Glutamatergic neuron (in vitro differentiated cells): ENCODE results near the gene LRRC45. TPM values are rescaled to one million over a fixed set of nuclear protein-coding genes. Genes with fewer than 3 reads are reported as not detected.

Experiments
- DNase-seq: peaks from one replicate; pipeline ENCODE4 v3.0.0; 2022
- H3K27ac Mint-ChIP-seq: one replicate; pipeline ENCODE4 v1.8.0; 2020; ENCODE audit warnings: mild to moderate bottlenecking, mixed read lengths, inconsistent platforms; ENCODE audit not compliant: unreplicated experiment
- H3K27me3 Mint-ChIP-seq: one replicate; pipeline ENCODE4 v1.8.0; 2020; ENCODE audit warnings: mild to moderate bottlenecking, moderate library complexity, mixed read lengths, inconsistent platforms; ENCODE audit not compliant: unreplicated experiment
- H3K36me3 Mint-ChIP-seq: one replicate; pipeline ENCODE4 v1.8.0; 2020; ENCODE audit warnings: mild to moderate bottlenecking, mixed read lengths, inconsistent platforms; ENCODE audit not compliant: unreplicated experiment
- H3K4me1 Mint-ChIP-seq: one replicate; pipeline ENCODE4 v1.8.0; 2020; ENCODE audit warnings: mild to moderate bottlenecking, low read depth, mixed read lengths, inconsistent platforms; ENCODE audit not compliant: unreplicated experiment
- H3K4me3 Mint-ChIP-seq: one replicate; pipeline ENCODE4 v1.8.0; 2020; ENCODE audit warnings: mild to moderate bottlenecking, mixed read lengths, inconsistent platforms; ENCODE audit not compliant: unreplicated experiment
- H3K9me3 Mint-ChIP-seq: one replicate; pipeline ENCODE4 v1.8.0; 2020; ENCODE audit warnings: mild to moderate bottlenecking, moderate library complexity, mixed read lengths, inconsistent platforms; ENCODE audit not compliant: unreplicated experiment
- CTCF ChIP-seq: fragments of 200-600 bp; sonication (generic); IDR thresholded peaks from one replicate; pipeline ENCODE4 v1.5.0; 2021; ENCODE audit not compliant: partially characterized antibody, unreplicated experiment
- total RNA-seq: library from RNA; stranded (reverse); fragmentation: NEBNext Ultra II Directional; extraction: Animal tissue kit (Norgen Biotek cat#: 25700); gene quantifications from one replicate; pipeline ENCODE4 v1.2.1, GENCODE V29; 2021; ENCODE audit not compliant: unreplicated experiment

LRRC45 gene
- total RNA-seq, 1 donor from 2014 or later: 29.6 TPM

GRCh38 chr17:82031885-82032627, 9.0 kb downstream of the LRRC45 start:
- no peak for TF ChIP-seq CTCF
- H3K27ac Mint-ChIP-seq: no peak overlapping the region
- H3K9me3 Mint-ChIP-seq: peaks cover 7% of the 10 kb centered on the region
- peak overlapping the region; percentile 63 for H3K4me3 Mint-ChIP-seq
- H3K4me1 Mint-ChIP-seq: peaks cover 3% of the 10 kb centered on the region
- H3K36me3 Mint-ChIP-seq: no peaks in the 10 kb centered on the region
- H3K27me3 Mint-ChIP-seq: peaks cover 6% of the 10 kb centered on the region
- no peak for DNase-seq

- Mint-ChIP-seq H3K9me3 (peaks cover 8% of the 10 kb centered on the region), H3K4me3 (peak overlapping the region; percentile 70), H3K27me3 (peaks cover 6% of the 10 kb centered on the region), H3K4me1 (peaks cover 6% of the 10 kb centered on the region), H3K27ac (no peak overlapping the region), H3K36me3 (no peaks in the 10 kb centered on the region)
- no peak for TF ChIP-seq CTCF
- DNase-seq: no peak
Measured at GRCh38 chr17:82033359-82034085, 10.4 kb downstream of the LRRC45 start.

GRCh38 chr17:82034371-82035011, 11.4 kb downstream of the LRRC45 start:
- Mint-ChIP-seq H3K4me3 (no peak overlapping the region), H3K4me1 (peaks cover 6% of the 10 kb centered on the region), H3K27me3 (peaks cover 10% of the 10 kb centered on the region), H3K27ac (no peak overlapping the region), H3K9me3 (peaks cover 8% of the 10 kb centered on the region), H3K36me3 (no peaks in the 10 kb centered on the region)
- no peak for TF ChIP-seq CTCF
- no peak for DNase-seq

GRCh38 chr17:82035488-82035887, 12.4 kb downstream of the LRRC45 start:
- no peak overlapping the region for H3K27ac Mint-ChIP-seq
- H3K27me3 Mint-ChIP-seq: peaks cover 7% of the 10 kb centered on the region
- H3K4me3 Mint-ChIP-seq: peak overlapping the region; percentile 56
- H3K36me3 Mint-ChIP-seq: no peaks in the 10 kb centered on the region
- DNase-seq: no peak
- H3K4me1 Mint-ChIP-seq: peaks cover 4% of the 10 kb centered on the region
- H3K9me3 Mint-ChIP-seq: peaks cover 8% of the 10 kb centered on the region
- TF ChIP-seq CTCF: no peak
